NCI-H2227 (cell line): ENCODE results near the gene MYL7.
"Not testable (repeated sequence)": the region's sequence is repeated elsewhere in the genome, so short reads cannot be mapped to it uniquely, and the experiment has no call there.

ENCODE experiments used
- DNase-seq: peaks from one replicate; lab custom pipeline; 2025; ENCODE audit not compliant: unreplicated experiment; lab: John Stamatoyannopoulos, UW

The MYL7 gene

DNA sequence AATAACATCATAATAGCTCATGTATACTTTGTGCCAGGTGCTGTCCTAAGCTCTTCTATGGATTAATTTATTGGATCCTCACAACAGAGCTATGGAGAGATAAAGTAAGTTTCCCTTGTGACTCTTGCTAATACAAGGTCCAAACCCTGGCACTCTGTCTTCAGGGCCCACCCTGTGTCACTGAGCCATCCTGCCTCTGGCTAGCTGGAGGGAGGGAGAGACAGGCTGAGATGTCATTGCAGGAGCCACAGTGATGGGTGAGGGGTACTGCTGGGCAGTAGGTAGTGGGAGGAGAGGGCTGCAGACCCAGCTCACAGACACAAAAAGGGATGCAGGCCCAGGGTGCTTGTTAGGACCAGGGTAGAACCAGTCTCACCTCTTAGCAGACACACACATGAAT lies 31.2 kb upstream of the MYL7 start:
- DNase-seq = no peak

DNA sequence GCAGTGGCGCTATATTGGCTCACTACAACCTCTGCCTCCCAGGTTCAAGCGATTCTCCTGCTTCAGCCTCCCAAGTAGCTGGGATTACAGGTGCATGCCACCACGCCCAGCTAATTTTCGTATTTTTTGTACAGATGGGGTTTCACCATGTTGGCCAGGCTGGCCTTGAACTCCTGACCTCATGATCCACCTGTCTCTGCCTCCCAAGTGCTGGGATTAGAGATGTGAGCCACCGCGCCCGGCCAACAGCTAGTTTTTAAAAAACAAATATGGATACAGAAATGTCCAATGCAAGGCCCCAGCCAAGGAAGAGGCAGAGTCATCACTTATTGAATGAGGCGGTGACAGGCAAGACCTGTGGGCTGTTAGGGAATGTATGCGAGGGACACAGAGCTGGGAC lies 30.8 kb upstream of the MYL7 start:
- not testable (repeated sequence) for DNase-seq

DNA sequence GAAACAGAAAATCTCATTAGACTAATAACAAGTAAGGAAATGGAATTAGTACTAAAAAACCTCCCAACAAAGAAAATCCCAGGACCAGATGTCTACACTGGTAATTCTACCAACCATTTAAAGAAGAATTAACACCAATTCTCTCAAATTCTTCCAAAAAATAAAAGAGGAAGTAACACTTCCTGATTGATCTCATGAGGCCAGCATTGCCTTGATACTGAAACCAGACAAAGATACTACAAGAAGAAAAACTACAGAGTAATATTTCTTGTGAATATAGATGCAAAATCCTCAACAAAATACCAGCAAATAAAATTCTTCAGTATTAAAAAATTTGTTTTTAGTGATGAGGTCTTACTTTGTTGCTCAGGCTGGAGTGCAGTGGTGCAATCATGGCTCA lies 26.8 kb upstream of the MYL7 start:
- DNase-seq = no peak

DNA sequence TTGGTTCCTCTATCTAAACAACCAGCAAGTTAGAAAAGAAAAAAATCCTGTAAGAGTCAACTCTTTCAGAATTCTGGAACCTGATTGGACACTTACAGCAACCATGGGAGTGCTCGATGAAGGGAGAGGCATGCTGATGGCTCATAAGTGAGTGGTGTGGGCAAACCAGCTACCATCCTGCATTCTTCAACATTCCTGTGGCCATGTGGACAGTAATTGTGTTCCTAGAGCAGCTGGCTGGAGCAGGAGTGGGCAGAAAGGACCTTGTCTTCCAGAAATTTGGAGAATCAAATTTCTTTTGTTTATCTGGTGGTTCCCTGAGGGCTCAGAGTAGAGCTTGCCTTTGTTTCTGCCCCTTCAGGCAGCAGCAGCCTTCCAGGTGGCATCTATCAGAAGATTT lies 22.5 kb upstream of the MYL7 start:
- no peak for DNase-seq

DNA sequence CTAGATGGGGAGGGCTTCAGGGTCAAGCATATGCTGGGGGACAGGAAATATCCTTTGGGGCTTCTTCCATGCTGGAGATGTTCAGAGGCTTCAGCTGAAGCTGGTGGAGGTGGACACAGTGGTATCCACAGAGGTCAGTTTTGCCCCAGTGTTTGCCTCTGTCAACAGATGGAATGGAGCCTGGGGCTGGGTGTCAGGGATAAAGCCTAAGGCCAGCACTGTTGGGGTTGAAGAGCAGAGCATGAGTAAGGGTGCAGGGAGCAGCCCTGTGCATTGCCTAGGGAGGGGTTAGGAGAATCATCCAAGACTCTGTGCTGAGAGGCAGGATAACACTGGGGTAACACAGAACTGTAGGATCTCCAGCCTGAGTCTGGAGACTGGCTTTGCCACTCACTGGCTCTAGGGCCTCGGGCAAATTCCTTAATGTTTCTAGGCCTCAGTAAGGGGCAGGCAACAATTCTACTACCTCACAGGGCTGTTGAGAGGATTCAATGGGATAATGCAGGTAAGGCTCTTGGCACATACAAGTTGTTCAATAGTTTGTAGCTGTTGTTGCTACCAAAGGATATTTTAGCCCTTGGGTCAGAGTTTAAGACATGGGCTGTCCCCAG lies 21.8 kb upstream of the MYL7 start:
- no peak for DNase-seq

DNA sequence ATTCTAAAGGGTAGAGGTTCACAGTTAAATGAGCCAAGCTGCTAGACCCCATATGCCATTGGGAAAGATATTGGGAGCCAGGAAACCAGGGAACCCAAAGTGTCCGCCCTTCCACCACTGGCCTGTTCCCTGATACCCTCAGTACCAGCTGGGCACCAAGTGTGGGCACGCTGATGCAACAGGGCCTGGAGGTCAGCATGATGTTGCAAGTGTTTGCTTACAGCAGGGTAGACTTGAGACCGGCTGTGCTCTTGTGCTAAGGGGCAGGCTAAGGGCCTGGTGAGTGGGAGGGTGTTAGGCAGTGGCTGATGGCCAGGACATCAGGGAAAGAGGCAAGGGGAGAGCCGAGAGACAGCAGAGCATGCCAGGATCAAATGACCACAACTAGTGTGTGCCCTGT lies 21.0 kb upstream of the MYL7 start:
- DNase-seq = no peak

DNA sequence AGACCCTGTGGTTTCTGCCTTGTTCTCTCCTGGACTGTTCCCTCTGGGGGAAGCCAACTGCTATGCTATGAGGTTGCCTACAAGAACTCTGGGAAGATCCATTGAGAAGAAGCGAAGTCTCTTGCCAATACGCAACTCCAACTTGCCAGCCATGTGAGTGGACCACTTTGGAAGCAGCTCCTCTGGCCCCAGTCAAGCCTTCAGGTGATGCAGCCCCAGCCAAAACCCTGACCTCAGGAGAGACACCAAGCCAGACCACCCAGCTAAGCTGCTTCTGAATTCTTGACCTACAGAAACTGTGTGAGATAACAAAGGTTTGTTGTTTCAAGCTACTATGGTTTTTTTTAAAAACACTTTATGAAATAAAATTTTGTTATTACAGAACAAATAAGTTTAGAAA lies 20.2 kb upstream of the MYL7 start:
- no peak for DNase-seq

DNA sequence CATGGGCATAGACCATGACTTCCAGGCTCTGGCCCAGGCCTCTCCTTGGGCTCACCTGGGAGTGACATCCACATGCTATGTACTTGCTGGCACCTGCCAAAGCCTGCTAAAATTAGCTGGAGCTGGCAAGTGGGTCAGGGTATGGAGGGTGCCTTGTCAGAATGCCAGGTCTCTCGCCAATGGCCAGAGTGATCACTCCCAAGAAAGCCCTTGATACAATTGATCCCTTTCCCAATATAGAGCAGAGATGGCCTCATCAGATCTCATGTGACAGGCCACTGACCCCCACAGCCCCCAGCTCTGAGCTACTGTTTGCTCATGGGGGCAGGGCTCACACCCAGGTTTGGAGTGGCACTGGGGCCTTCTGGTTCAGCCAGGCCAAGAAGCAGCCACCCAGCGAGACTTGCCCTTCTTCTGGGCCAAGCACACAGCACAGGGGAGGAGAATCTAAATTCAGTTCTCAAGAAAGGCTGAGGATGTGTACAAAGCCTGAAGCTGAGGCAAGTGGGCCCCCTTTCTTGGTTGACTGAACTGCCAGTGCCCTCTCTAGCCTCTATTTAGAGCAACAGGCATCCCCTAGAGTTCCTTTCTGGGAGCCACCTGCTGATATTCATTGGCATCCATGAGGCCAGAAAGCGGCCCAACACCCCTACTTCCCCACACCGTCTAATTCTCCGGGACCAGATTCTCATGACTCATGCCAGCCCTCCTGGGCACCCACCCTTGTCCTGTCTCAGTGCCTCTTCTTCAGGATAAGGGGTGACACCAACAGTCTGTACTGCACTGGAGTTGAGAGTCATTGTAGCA lies 18.9 kb upstream of the MYL7 start:
- DNase-seq = no peak

DNA sequence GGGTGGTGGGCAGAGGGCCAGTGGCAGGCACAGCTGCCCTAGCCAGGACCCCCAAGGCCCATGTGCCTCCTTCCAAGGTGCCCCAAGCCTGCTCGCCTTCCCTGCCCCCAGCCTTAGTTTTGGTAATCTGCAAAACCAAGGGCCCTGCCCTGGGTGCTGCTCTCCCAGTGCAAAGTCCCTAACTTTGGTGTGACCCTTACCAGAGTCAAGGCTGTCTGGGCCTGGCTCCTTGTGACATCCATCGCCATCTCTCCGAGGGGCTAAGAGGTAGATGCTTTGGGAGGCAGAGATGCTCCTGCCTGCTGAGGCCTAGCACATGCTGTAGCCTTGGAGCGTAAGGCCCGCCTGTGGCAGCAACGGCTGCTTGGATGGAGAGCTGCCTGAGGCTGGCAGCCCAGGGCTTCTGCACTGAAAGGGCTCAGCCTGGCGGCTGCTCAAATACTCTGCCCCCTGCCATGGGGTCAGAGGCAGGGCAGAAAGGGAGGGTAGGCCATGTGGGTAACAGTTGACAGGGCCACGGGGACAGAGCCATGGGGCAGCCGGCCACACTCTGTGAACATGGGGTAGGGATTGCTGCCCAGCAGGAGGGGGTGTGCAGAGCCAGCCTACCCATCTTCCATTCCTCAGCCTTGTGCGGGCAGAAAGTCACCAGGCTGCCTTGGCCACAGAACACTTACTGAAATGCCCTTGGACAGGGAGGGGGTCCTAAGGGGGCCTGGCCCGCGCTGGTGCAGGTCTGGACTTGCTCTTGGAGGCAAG lies 17.9 kb upstream of the MYL7 start:
- no peak for DNase-seq

DNA sequence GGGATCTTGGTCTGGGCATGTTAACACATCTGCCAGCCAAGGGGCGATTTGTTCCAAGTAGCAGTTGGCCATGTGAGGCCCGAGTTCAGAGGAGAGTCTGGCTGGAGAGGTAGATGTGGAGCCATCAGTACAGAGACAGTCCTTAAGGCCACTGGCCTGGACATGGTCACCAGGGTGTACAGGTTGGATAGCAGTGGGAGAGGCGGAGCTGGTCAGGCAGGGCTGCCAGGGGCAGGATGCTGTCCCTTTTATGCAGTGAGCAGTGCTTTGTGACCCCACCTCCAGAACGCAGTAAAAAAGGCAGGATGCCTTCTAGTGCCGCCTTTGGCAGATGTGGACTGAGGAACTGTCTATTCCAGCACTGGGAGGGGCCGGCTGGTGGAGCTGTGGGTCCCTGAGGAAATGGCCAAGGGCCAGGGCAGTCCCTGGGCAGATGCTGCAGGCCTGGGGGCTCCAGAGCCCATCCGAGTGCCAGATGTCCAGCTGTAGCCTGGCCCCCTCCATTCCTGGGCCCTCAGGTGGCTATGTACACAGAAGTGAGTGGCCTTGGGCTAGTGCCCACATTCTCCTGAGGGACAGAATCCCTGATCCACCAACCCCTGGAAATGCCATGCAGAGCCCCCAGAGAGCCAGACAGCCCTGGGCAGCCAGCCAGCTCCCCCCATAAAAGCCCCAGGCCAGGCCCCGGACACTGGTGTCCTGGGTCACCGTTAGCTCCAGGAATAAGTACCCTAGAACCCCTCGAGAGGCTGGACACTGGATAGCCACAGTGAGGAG lies 17.2 kb upstream of the MYL7 start:
- DNase-seq = no peak

DNA sequence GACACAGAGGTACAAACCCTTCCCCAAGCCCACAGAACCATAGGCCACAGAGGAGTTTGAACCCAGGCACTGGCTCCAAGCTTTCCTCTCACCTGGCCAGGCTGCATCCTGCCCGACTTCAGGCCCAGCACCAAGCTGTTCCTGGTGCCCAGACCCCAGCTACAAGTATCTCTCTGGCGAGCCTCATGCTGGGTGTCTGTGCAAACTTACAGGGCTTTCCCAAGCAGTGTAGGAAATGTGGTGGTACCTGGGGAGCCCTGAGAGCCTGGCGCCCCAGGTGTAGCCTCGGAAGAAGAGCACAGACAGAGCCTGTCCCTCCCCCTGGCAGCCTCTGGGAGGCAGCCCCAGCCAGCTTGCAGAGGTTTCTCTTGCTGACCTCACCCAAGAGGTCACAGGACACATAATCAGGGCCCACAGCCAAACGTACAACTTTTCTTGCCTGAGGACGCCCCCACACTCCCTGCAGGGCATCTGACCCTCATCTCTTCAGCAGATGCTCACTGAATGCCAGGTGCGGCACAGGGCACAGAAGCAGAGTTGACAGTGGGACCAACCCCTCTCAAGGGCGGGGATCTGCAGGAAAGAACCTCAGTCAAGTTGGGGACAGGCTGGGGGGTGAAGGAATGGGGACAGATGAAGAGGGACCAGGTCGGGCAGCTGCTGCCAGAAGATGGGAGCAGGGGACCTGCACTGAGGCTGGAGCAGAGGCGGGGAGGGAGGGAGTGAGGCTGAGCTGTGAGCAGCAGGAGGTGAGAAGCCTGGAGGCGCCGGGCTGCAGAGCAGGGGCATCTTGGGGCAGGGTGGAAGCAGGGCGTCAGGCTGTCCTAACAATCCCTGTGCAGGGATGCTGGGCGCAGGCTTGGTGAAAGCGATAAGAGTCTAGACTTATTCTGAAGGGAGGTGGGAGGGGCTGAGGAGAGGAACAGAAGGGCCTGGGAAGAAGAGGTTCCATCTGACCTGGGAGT lies 16.3 kb upstream of the MYL7 start:
- DNase-seq = no peak

DNA sequence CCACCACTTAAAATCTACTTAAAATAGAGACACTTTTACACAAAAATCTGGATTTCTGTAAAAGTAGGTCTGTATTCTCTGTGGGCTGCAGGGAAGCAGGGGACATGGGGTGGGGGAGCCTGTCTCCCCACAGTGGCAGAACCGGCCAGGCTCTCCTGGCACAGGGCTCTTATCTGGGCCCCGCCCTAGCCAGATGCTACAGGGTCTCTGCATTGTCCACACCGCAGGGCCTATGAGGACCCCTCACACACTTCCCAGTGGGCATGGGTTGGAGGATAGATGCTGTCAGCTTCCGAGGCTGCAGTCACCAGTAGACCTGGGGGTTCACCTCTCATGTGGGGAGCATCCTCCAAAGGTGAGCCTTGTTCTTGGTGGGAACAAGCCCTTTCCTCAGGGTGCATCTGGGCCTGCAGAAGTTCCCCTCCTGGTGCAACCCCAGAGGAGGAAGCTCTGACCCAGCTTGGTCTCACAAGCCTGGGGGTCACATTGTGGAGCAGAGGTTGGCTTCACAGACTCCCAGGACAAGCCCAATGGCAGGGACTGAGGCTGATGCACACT lies 15.4 kb upstream of the MYL7 start:
- no peak for DNase-seq

DNA sequence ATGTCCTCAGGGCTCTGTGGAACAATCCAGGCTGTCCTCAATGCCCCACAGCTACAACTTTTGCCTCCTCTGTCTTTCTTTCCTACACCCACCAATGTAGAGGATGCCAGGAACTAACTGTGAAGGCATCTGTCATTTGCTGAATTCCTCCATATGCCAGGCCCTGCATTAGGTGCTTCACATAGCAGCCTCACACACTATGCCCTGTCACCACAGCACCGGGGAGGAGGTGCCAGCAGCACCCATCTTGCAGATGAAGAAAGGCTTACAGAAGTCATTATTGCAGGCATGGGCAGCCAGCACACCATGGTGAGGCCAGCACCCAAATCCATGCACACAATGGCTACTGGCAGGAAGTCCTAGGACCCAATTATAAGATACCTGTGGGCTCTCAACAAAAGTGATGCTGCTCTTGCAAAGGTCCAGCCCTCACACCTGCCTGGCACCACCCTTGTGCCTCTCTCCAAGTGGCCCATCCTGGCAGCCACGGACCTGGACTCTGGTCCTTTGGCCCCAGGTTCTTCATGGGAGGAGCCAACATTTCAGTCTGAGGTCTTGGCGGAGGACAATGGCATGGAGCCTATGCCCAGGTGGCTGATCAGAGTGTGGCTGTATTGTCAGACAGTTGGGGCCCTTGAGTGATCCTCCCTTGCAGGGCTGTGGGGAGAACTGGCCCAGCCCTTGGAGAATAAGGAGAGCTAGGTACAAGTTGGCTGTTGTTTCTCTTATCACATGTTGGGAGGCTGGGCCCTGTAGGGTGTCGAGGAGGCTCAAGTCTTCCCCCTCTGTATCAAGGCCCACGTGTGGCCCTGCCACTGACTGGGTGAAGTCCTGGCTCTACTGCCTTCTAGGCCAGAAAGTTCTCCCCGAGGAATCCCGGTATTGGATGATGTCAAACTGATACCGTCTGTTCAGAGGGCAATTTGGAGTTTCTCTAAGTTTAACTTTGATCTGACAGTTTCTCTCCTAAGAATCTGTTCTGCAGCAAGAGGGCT lies 14.4 kb upstream of the MYL7 start:
- DNase-seq = no peak

DNA sequence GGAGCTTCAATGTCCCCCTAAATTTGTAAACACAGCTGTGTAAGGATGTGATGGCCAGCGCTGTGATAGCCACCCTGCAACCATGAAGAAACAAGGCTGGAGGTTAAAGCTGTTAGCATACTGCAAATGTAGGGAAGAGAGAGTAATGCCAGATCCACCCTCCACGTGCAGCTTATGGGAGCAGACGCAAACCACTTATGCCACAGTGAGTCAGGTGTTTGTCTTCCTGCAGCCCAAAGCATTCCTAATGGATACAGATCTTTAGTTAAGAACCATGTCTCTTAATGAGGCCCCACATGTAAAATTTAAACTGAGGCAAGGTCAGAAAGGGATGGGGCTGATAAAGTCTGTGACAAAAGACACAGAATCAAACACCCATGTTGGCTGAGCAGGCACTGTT lies 13.6 kb upstream of the MYL7 start:
- no peak for DNase-seq

DNA sequence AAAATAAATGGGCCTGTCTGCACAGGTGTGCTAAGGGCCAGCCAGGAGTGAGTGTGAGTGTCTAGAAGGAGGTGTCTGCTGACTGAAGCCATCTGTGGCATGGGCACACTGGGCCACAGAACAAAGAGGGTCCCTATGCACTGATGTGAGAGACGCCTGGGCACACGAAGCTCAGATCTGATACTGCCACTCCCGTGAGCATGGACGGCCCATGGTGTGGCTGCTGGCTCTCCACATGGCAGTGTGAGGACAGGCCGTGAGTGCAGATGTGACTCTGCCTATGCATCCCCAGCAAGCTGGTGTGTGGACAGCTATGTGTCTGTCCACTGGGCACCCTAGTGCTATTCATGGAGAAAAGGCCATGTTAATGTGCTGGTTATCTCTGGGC lies 12.8 kb upstream of the MYL7 start:
- no peak for DNase-seq

DNA sequence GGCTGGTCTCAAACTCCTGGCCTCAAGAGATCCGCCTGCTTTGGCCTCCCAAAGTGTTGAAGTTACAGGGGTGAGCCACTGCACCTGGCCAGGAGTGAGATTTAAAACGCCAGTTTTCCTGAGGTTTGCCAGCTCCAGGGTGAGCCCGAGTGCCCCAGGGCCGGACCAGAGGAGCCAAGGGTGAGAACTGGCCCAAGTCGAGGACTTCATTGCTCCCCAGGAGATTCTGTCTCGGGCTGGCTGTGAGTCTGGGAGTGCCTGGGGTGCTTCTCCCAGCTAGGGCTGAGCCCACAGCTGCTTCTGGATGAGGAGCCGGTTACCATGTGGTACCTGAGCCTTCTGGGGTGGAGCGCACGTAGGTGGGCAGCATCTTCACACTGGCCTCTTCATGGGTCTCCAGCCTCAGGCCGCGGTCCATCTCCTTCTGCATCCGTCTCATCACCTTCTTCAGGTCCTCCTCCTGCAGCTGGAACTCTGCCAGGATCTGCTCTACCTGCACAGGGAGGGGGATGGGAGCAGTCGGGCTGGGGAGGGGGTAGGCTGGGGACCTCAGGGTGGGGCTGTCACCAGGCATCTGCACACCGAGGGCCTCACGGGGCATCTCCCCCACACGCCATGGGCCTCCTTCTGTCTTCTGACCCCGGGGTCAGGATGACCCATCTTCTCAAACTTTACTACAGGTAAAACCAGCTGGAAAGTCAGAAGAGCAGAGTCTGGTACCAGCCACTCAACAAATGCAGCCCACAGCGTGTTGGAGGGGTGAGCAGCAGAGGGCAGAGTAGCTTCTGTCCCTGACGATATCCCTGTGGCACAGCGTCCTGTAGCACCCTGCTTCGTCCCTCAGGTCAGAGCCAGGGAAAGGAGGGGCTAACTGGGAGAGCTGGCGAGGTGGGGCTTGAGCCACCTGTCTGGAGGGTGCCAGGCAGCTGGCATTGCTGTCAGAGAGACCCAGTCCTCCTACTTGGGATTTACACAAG lies 12.1 kb upstream of the MYL7 start:
- no peak for DNase-seq

DNA sequence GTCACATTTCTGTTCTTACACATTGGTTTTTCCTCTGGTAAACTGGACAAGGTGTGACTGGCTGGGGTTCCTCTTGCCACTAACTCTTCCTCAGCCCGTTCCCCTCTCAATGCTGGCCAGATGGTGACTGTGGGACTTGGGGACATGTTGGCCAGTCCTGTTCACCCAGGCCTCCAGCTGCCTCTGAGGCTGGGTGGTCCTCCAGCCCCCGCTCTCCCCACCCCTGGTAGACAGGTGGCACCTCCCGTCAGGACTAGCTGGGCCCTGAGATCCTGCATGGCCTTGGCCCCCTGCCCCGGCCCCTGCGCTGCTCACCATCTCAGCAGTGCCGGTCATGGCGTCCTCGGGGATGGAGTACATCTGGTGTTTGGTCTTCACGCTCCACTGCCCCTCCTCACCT lies 10.8 kb upstream of the MYL7 start:
- no peak for DNase-seq
